Caco-2 (cell line): ENCODE results near the gene INAFM2. TPM values are rescaled to one million over a fixed set of nuclear protein-coding genes. Genes with fewer than 3 reads are reported as not detected.
A peak's percentile ranks its signal among the peaks of the same experiment; 100 is the strongest.

Experiments used
- BruUV-seq: library from RNA; stranded (reverse); fragments of 400-500 nt; replicated peaks from 2 replicates; lab custom pipeline; 2021; lab: Mats Ljungman, UMichigan
- CTCF ChIA-PET: fragments of 300-600 bp; sonication (Branson Sonifier 250); formaldehyde crosslinking; loops from one replicate; lab custom pipeline; 2022; ENCODE audit warnings: antibody characterized with exemption; lab: Charles Lee
- POLR2A ChIA-PET: fragments of 300-600 bp; sonication (Branson Sonifier 250); formaldehyde crosslinking; loops from one replicate; lab custom pipeline; 2022; ENCODE audit warnings: antibody characterized with exemption; lab: Charles Lee
- DNase-seq, 2 experiments: peaks; one replicate each; pipeline versions ENCODE4 v3.0.0 to v3.0.0-alpha.2; 2020 to 2022
- H3K27me3 ChIP-seq: replicated peaks from 2 replicates; pipeline ENCODE4 v1.6.0; 2011; ENCODE audit warnings: low read length; ENCODE audit not compliant: control insufficient read depth, insufficient read depth
- H3K36me3 ChIP-seq: 2 replicates; pipeline ENCODE4 v1.5.1; 2011; ENCODE audit warnings: low read length; ENCODE audit not compliant: control insufficient read depth, insufficient read depth
- H3K4me1 ChIP-seq: fragments of 250-450 bp; sonication (Bioruptor Pico); 2 replicates; pipeline ENCODE4 v1.5.1; 2020; ENCODE audit warnings: mild to moderate bottlenecking
- H3K4me3 ChIP-seq: 2 replicates; pipeline ENCODE4 v1.5.1; 2011; ENCODE audit warnings: low read depth, mild to moderate bottlenecking, control low read depth, low read length
- H3K9me3 ChIP-seq: fragments of 250-450 bp; sonication (Bioruptor Pico); 2 replicates; pipeline ENCODE4 v1.5.1; 2020; ENCODE audit warnings: mild to moderate bottlenecking, moderate library complexity
- H3K27ac Mint-ChIP-seq: one replicate; pipeline ENCODE4 v1.8.0; 2022; ENCODE audit warnings: mixed read lengths; ENCODE audit not compliant: unreplicated experiment
- H3K27me3 Mint-ChIP-seq: one replicate; pipeline ENCODE4 v1.8.0; 2022; ENCODE audit warnings: mixed read lengths; ENCODE audit not compliant: insufficient read depth, unreplicated experiment
- H3K36me3 Mint-ChIP-seq: one replicate; pipeline ENCODE4 v1.8.0; 2022; ENCODE audit warnings: mild to moderate bottlenecking, mixed read lengths; ENCODE audit not compliant: insufficient read depth, unreplicated experiment
- H3K4me1 Mint-ChIP-seq: one replicate; pipeline ENCODE4 v1.8.0; 2022; ENCODE audit warnings: low read depth, mixed read lengths; ENCODE audit not compliant: unreplicated experiment
- H3K4me3 Mint-ChIP-seq: one replicate; pipeline ENCODE4 v1.8.0; 2022; ENCODE audit warnings: mild to moderate bottlenecking, moderate library complexity, mixed read lengths; ENCODE audit not compliant: unreplicated experiment
- H3K9me3 Mint-ChIP-seq: one replicate; pipeline ENCODE4 v1.8.0; 2022; ENCODE audit warnings: mixed read lengths; ENCODE audit not compliant: unreplicated experiment
- intact Hi-C: fragments of 100-400 bp; cut with micrococcal nuclease; formaldehyde crosslinking; loops from one replicate; pipeline ENCODE4 v1.10.0; 2022; ENCODE audit not compliant: unreplicated experiment
- total RNA-seq: library from RNA; stranded (reverse); gene quantifications from 2 replicates; pipeline ENCODE4 v1.2.3, GENCODE V29; 2022
- TF ChIP-seq, protein P1 (sequence below), 2 experiments: fragments of 200-600 bp in 1 of 2; IDR thresholded peaks; 1 replicate in 1 of 2; 2 replicates in 1 of 2; pipeline versions ENCODE4 v1.5.1 to v1.8.0; 2011 to 2022; ENCODE audit warnings: antibody characterized with exemption in 1 of 2, control low read depth in 1 of 2, inconsistent platforms in 1 of 2, low read depth in 1 of 2, low read length in 1 of 2, mild to moderate bottlenecking in 1 of 2, moderate library complexity in 1 of 2; ENCODE audit not compliant: insufficient read depth in 1 of 2, severe bottlenecking in 1 of 2, unreplicated experiment in 1 of 2

INAFM2 gene
- total RNA-seq, 1 experiment from 2014 or later = 13.4 TPM

DNA sequence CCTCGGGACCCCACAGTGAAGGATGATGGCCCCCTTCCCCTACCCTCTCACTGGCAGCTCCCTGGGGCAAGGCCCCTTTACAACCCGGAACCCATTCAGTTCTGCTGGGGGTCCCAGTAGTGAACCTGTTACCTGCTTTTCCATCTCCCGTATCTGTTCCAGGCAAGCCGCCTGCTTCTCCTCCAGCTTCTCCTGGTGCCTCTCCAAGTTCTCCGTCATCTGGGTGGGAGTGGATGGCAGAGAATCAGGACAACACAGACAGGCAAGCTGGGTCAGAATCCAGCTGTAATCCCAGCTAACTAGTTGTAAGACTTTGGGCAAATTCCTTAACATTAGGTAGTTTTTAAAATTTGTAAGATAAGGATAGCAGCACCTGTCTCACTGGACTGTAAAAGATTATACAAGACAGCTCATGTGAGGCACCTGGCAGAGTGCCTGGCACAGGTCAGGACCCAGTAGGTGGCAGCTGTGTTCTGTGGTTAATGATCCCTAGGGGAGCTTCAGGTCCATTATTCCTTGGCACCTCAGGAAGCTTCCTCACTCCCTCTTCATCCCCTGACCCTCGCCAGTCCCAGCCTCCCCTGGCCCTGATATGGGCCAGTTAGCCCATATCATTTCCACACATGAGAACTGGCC lies 34.2 kb upstream of the INAFM2 start:
- BruUV-seq = no TSS peak
- no peaks in the 10 kb centered on the region for H3K9me3 Mint-ChIP-seq
- intact Hi-C loops = no loop called here
- H3K36me3 Mint-ChIP-seq = no peaks in the 10 kb centered on the region
- ChIA-PET POLR2A (no interaction called here), CTCF (interaction anchor here (1.4 to 1.9 kb wide), 3 partner anchors 10 to 21 kb away, joined by 3 to 9 read pairs (median 7); no protein-coding TSS in a partner anchor)
- H3K27ac Mint-ChIP-seq = no peak overlapping the region
- no peaks in the 10 kb centered on the region for H3K27me3 ChIP-seq
- no peak for DNase-seq
- no peaks in the 10 kb centered on the region for H3K4me1 ChIP-seq
- H3K9me3 ChIP-seq = no peaks in the 10 kb centered on the region
- no peaks in the 10 kb centered on the region for H3K27me3 Mint-ChIP-seq
- H3K4me1 Mint-ChIP-seq = no peaks in the 10 kb centered on the region
- H3K4me3 ChIP-seq = no peak overlapping the region
- TF ChIP-seq, protein P1, sequence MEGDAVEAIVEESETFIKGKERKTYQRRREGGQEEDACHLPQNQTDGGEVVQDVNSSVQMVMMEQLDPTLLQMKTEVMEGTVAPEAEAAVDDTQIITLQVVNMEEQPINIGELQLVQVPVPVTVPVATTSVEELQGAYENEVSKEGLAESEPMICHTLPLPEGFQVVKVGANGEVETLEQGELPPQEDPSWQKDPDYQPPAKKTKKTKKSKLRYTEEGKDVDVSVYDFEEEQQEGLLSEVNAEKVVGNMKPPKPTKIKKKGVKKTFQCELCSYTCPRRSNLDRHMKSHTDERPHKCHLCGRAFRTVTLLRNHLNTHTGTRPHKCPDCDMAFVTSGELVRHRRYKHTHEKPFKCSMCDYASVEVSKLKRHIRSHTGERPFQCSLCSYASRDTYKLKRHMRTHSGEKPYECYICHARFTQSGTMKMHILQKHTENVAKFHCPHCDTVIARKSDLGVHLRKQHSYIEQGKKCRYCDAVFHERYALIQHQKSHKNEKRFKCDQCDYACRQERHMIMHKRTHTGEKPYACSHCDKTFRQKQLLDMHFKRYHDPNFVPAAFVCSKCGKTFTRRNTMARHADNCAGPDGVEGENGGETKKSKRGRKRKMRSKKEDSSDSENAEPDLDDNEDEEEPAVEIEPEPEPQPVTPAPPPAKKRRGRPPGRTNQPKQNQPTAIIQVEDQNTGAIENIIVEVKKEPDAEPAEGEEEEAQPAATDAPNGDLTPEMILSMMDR (IDR thresholded peaks at IDR 0.05; ENCODE audit: insufficient read depth in 1 of 2, low read depth in 1 of 2, low read length in 1 of 2, severe bottlenecking in 1 of 2, unreplicated experiment in 1 of 2) = no peak
- H3K4me3 Mint-ChIP-seq = peak overlapping the region; percentile 76
- H3K36me3 ChIP-seq = no peaks in the 10 kb centered on the region

DNA sequence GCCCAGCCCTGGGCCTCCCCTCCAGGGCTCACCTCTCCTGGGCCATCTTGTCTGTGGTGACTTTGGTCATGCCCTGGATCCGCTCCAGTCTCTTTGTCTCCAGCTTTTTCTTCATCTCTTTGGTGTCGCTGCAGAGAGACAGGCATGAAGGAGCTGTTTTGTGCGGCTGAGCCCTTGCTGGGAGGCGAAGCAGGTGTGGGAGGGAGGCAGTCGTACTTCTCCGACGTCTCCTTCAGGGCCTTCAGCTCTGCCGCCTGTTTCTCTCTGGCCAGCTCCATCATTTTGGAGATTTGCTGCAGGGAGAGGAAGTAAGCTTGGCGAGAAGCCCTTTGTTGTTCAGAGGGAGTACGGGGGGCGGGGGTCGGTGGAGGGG lies 33.0 kb upstream of the INAFM2 start:
- POLR2A ChIA-PET = no interaction called here
- no peaks in the 10 kb centered on the region for H3K36me3 ChIP-seq
- no peaks in the 10 kb centered on the region for H3K9me3 ChIP-seq
- intact Hi-C loops = no loop called here
- no peaks in the 10 kb centered on the region for H3K36me3 Mint-ChIP-seq
- peak overlapping the region; percentile 76 for H3K4me3 Mint-ChIP-seq
- no peaks in the 10 kb centered on the region for H3K4me1 ChIP-seq
- H3K9me3 Mint-ChIP-seq = no peaks in the 10 kb centered on the region
- DNase-seq = no peak
- peak overlapping the region; percentile 54; the same call in 1 of the 2 replicates for H3K4me3 ChIP-seq
- H3K27ac Mint-ChIP-seq = no peak overlapping the region
- BruUV-seq = no TSS peak
- no peaks in the 10 kb centered on the region for H3K27me3 ChIP-seq
- no peaks in the 10 kb centered on the region for H3K4me1 Mint-ChIP-seq
- TF ChIP-seq, protein P1 (IDR thresholded peaks at IDR 0.05; ENCODE audit: insufficient read depth in 1 of 2, low read depth in 1 of 2, low read length in 1 of 2, severe bottlenecking in 1 of 2, unreplicated experiment in 1 of 2) = no peak
- CTCF ChIA-PET = interaction anchor here (0.6 to 1.9 kb wide), 14 partner anchors 8 to 115 kb away, joined by 3 to 21 read pairs (median 5); partner anchors contain the start of genes ANKRD63, INAFM2 and IVD
- no peaks in the 10 kb centered on the region for H3K27me3 Mint-ChIP-seq

DNA sequence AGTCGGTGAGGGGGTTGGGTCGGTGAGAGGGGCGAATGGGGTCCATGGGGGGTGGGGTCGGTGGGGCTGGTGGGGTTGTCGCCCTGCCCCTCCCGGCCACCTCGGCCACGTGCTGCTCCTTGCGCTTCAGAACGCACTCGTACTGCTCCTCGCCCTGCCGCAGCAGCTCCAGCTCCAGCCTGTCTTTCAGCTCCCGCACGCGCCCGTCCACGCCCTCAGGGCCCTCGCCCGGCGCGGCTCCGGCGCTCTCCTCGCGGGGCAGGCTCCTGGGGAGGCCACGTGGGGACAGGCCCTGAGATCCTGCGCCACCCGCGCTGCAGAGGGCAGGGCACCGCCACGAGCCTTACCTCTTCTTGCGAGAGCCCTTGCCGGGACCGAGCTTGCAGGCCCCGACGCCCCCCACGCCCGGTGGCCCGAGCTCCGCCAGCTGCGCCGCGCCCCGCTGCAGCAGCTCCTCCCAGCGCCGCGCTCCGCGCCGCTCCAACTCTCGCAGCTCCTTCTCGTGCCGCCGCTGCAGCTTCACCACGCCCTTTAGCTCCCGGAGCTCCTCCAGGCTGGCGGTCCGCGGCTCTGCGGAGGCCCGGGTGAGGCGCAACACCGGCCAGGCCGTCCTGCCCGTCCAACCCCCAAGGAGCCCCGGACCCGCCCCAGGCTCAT lies 32.4 kb upstream of the INAFM2 start:
- peak; percentile 74 for DNase-seq
- Histone ChIP-seq H3K4me1 (no peaks in the 10 kb centered on the region), H3K9me3 (no peaks in the 10 kb centered on the region), H3K27me3 (no peaks in the 10 kb centered on the region), H3K36me3 (no peaks in the 10 kb centered on the region), H3K4me3 (peak overlapping the region; percentile 54)
- H3K36me3 Mint-ChIP-seq = no peaks in the 10 kb centered on the region
- no peaks in the 10 kb centered on the region for H3K9me3 Mint-ChIP-seq
- BruUV-seq = no TSS peak
- intact Hi-C loops = no loop called here
- TF ChIP-seq, protein P1 (IDR thresholded peaks at IDR 0.05; ENCODE audit: insufficient read depth in 1 of 2, low read depth in 1 of 2, low read length in 1 of 2, severe bottlenecking in 1 of 2, unreplicated experiment in 1 of 2) = no peak
- no peaks in the 10 kb centered on the region for H3K27me3 Mint-ChIP-seq
- H3K27ac Mint-ChIP-seq = no peak overlapping the region
- peak overlapping the region; percentile 76 for H3K4me3 Mint-ChIP-seq
- no peaks in the 10 kb centered on the region for H3K4me1 Mint-ChIP-seq
- CTCF ChIA-PET = interaction anchor here (0.6 to 1.9 kb wide), 16 partner anchors 8 to 115 kb away, joined by 3 to 21 read pairs (median 5); partner anchors contain the start of genes ANKRD63, INAFM2 and IVD
- POLR2A ChIA-PET = interaction anchor here (0.6 to 0.8 kb wide), 2 partner anchors 357 to 1061 kb away, joined by 3 read pairs; partner anchors contain the start of gene EIF2AK4
